LHCN-M2 (cell line): ENCODE data around the gene MS4A6A. TPM values are rescaled to one million over a fixed set of nuclear protein-coding genes. Genes with fewer than 3 reads are reported as not detected.
"Not testable (repeated sequence)": the region's sequence is repeated elsewhere in the genome, so short reads cannot be mapped to it uniquely, and the experiment has no call there.

ENCODE experiments used
- DNase-seq: peaks from one replicate; pipeline ENCODE4 v3.0.0-alpha.2; 2012; ENCODE audit warnings: low read depth
- total RNA-seq: library from RNA; depleted of rRNA; stranded (reverse); fragments of >200 nt; gene quantifications from 2 replicates; pipeline ENCODE4 v1.2.3, GENCODE V29; 2014

Gene MS4A6A
- total RNA-seq, 1 experiment from 2014 or later, result not detected

- no peak for DNase-seq
Measured at GRCh38 chr11:60183591-60184205, 815 bp upstream of the MS4A6A start.

- no peak for DNase-seq
Measured at GRCh38 chr11:60175860-60176275, 7.0 kb downstream of the MS4A6A start.

- no peak for DNase-seq
Measured at GRCh38 chr11:60172011-60172410, 10.9 kb downstream of the MS4A6A start.

GRCh38 chr11:60170566-60170965, 12.3 kb downstream of the MS4A6A start:
- no peak for DNase-seq

- DNase-seq, result peak; percentile 14
Measured at GRCh38 chr11:60169264-60169915, 13.5 kb downstream of the MS4A6A start.

GRCh38 chr11:60168306-60168705, 14.6 kb downstream of the MS4A6A start:
- no peak for DNase-seq

- no peak for DNase-seq
Measured at GRCh38 chr11:60165951-60166350, 16.9 kb downstream of the MS4A6A start.

GRCh38 chr11:60165538-60165937, 17.3 kb downstream of the MS4A6A start:
- no peak for DNase-seq

GRCh38 chr11:60164550-60165075, 18.3 kb downstream of the MS4A6A start:
- DNase-seq, result peak; percentile 1

- DNase-seq, result no peak
Measured at GRCh38 chr11:60161766-60162165, 21.1 kb downstream of the MS4A6A start.

GRCh38 chr11:60161107-60161506, 21.8 kb downstream of the MS4A6A start:
- no peak for DNase-seq

- DNase-seq, result no peak
Measured at GRCh38 chr11:60159868-60160267, 23.0 kb downstream of the MS4A6A start.

- no peak for DNase-seq
Measured at GRCh38 chr11:60159284-60159683, 23.6 kb downstream of the MS4A6A start.

- DNase-seq, result no peak
Measured at GRCh38 chr11:60158636-60159035, 24.2 kb downstream of the MS4A6A start.

GRCh38 chr11:60155931-60156330, 27.0 kb downstream of the MS4A6A start:
- DNase-seq, result no peak

GRCh38 chr11:60152727-60153126, 30.2 kb downstream of the MS4A6A start:
- DNase-seq, result not testable (repeated sequence)

- no peak for DNase-seq
Measured at GRCh38 chr11:60150279-60150678, 32.6 kb downstream of the MS4A6A start.

GRCh38 chr11:60145677-60146076, 37.2 kb downstream of the MS4A6A start:
- DNase-seq, result no peak

GRCh38 chr11:60143768-60144167, 39.1 kb downstream of the MS4A6A start:
- DNase-seq, result no peak

GRCh38 chr11:60133917-60134316, 49.0 kb downstream of the MS4A6A start:
- no peak for DNase-seq

- DNase-seq, result no peak
Measured at GRCh38 chr11:60131912-60132311, 51.0 kb downstream of the MS4A6A start.

GRCh38 chr11:60130496-60130895, 52.4 kb downstream of the MS4A6A start:
- peak; percentile 1 for DNase-seq

- no peak for DNase-seq
Measured at GRCh38 chr11:60129853-60130252, 53.0 kb downstream of the MS4A6A start.
